GM12801 (cell line): ENCODE data around the gene ATP8A2.

ENCODE experiments used
- CTCF ChIP-seq: IDR thresholded peaks from one replicate; pipeline ENCODE4 v1.5.1; 2011; ENCODE audit warnings: control low read depth; ENCODE audit not compliant: insufficient read length; ENCODE audit errors: extremely low read depth

Gene ATP8A2

GRCh38 chr13:25507841-25508240 lies 136.1 kb downstream of the ATP8A2 start:
- no peak for TF ChIP-seq CTCF

GRCh38 chr13:25518441-25518840 lies 146.7 kb downstream of the ATP8A2 start:
- TF ChIP-seq CTCF: no peak

- TF ChIP-seq CTCF: no peak
Measured at GRCh38 chr13:25525884-25526283, 154.1 kb downstream of the ATP8A2 start.

- no peak for TF ChIP-seq CTCF
Measured at GRCh38 chr13:25528266-25528665, 156.5 kb downstream of the ATP8A2 start.

GRCh38 chr13:25529425-25529824 lies 157.7 kb downstream of the ATP8A2 start:
- TF ChIP-seq CTCF: no peak

- no peak for TF ChIP-seq CTCF
Measured at GRCh38 chr13:25538276-25538675, 166.5 kb downstream of the ATP8A2 start.

GRCh38 chr13:25541434-25542123 lies 169.8 kb downstream of the ATP8A2 start:
- no peak for TF ChIP-seq CTCF
